Common myeloid progenitor, CD34-positive (primary cell): ENCODE results near the gene RXRB.
"Not testable (repeated sequence)": the region's sequence is repeated elsewhere in the genome, so short reads cannot be mapped to it uniquely, and the experiment has no call there.

Source experiments
- CTCF ChIA-PET: fragments of 350-600 bp; sonication (Branson Sonifier 250); formaldehyde crosslinking; loops from one replicate; lab custom pipeline; 2021; ENCODE audit warnings: antibody characterized with exemption; lab: Charles Lee
- POLR2A ChIA-PET: fragments of 350-600 bp; sonication (Branson Sonifier 250); formaldehyde crosslinking; loops from one replicate; lab custom pipeline; 2021; ENCODE audit warnings: antibody characterized with exemption; lab: Charles Lee
- DNase-seq, 3 donors: peaks; one replicate each; pipeline versions ENCODE4 v3.0.0 to v3.0.0-alpha.2; 2013
- H3K27ac ChIP-seq, 2 experiments: 1 replicate in 1 of 2; 2 replicates in 1 of 2; pipeline ENCODE4 v1.7.0; 2013; ENCODE audit warnings: inconsistent platforms in 2 of 2, low read length in 2 of 2, mild to moderate bottlenecking in 2 of 2, low read depth in 1 of 2, moderate library complexity in 1 of 2; ENCODE audit not compliant: severe bottlenecking in 2 of 2, insufficient read depth in 1 of 2, poor library complexity in 1 of 2
- H3K27me3 ChIP-seq, 5 experiments: replicated peaks in 2 of 5; 1 replicate in 3 of 5; 2 replicates in 2 of 5; pipeline versions ENCODE4 v1.6.1 to v1.7.0; 2013; ENCODE audit warnings: low read length in 4 of 5, mild to moderate bottlenecking in 2 of 5, moderate library complexity in 2 of 5, inconsistent platforms in 1 of 5; ENCODE audit not compliant: insufficient read depth in 5 of 5, control insufficient read depth in 4 of 5
- H3K36me3 ChIP-seq, 4 experiments: 1 replicate in 2 of 4; 2 replicates in 2 of 4; pipeline versions ENCODE4 v1.6.1 to v1.7.0; 2013; ENCODE audit warnings: low read length in 3 of 4, control low read depth in 1 of 4, mild to moderate bottlenecking in 1 of 4; ENCODE audit not compliant: control insufficient read depth in 4 of 4, insufficient read depth in 4 of 4
- H3K4me1 ChIP-seq, 4 experiments: 1 replicate in 3 of 4; 2 replicates in 1 of 4; pipeline versions ENCODE4 v1.6.1 to v1.7.1; 2013; ENCODE audit warnings: low read length in 3 of 4, mild to moderate bottlenecking in 3 of 4, control low read depth in 1 of 4, inconsistent platforms in 1 of 4, moderate library complexity in 1 of 4; ENCODE audit not compliant: control insufficient read depth in 4 of 4, insufficient read depth in 4 of 4; ENCODE audit errors: control extremely low read depth in 1 of 4
- H3K4me3 ChIP-seq, 7 experiments: 1 replicate in 4 of 7; 2 replicates in 3 of 7; pipeline versions ENCODE4 v1.5.1 to v1.7.0; 2013; ENCODE audit warnings: mild to moderate bottlenecking in 7 of 7, low read length in 6 of 7, moderate library complexity in 6 of 7, inconsistent platforms in 2 of 7, low read depth in 2 of 7, control low read depth in 1 of 7; ENCODE audit not compliant: insufficient read depth in 4 of 7, control insufficient read depth in 1 of 7; ENCODE audit errors: extremely low read depth in 1 of 7
- H3K9me3 ChIP-seq, 5 experiments: 1 replicate in 4 of 5; 2 replicates in 1 of 5; pipeline versions ENCODE4 v1.6.1 to v1.7.1; 2013; ENCODE audit warnings: low read length in 4 of 5, mild to moderate bottlenecking in 2 of 5, inconsistent platforms in 1 of 5, low read depth in 1 of 5, moderate library complexity in 1 of 5; ENCODE audit not compliant: control insufficient read depth in 4 of 5, insufficient read depth in 2 of 5; ENCODE audit errors: control extremely low read depth in 1 of 5
- WGBS: methylation state at CpG from one replicate; pipeline ENCODE4 v1.1.5; 2013; ENCODE audit not compliant: insufficient coverage; 5-methylcytosine and 5-hydroxymethylcytosine counted together

The RXRB gene

DNA sequence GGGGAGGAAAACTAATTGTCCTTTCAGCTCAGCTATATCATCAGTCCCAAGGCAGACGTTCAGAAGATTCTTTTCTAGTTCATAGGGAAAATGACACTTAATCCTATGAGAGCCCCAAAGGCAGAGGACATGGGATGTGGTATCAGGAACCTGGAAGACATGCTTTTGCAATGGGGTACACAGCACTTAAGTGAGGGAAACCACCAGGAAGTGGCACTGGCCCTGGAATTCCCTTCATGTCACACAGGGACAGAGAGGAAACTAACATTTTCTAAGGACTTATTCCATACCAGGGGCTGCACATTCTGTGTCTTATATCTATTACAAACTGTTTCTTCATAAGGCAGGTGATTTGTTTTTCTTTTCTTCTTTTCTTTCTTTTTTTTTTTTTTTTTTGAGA is 43.0 kb upstream of the RXRB start:
- POLR2A ChIA-PET, result no interaction called here
- WGBS, result 100% methylated on average over 1 of the region's 1 CpG

DNA sequence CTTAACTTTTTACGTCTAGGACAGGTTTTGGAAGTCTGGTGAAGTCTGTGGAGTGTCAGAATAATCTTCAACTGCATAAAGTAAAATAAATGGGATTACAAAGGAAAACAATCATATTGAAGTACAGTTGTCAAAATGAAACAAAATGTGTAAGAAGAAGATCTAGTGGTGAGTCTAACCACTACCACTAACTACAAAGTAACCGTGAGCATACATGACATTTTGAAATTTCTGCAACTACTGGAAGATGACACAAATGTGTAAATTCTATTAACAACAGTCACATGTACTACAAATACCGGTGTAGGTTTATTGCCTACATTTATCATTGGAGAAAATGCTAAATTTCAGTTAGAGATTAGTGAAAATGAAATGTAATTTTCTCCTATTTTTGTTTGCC is 41.5 kb upstream of the RXRB start:
- ChIA-PET POLR2A (no interaction called here), CTCF (no interaction called here)
- H3K4me1 ChIP-seq, result peaks cover 0 to 1% (median 0%) of the 10 kb centered on the region in 4 experiments
- no peak overlapping the region for H3K4me3 ChIP-seq
- no peaks in the 10 kb centered on the region for H3K9me3 ChIP-seq
- no CpG with 5 or more reads among the region's 3 CpGs for WGBS
- no peak overlapping the region for H3K27ac ChIP-seq
- DNase-seq, result peak in 1 of 3 donors; percentile 36
- no peaks in the 10 kb centered on the region for H3K36me3 ChIP-seq
- peaks cover 0 to 10% (median 0%) of the 10 kb centered on the region in 5 experiments for H3K27me3 ChIP-seq

More for the DNA sequence above, 43.0 kb upstream of the RXRB start:
- H3K27me3 ChIP-seq, result peaks cover 0 to 10% (median 0%) of the 10 kb centered on the region in 5 experiments
- H3K9me3 ChIP-seq, result no peaks in the 10 kb centered on the region
- H3K36me3 ChIP-seq, result no peaks in the 10 kb centered on the region
- no peak overlapping the region for H3K4me3 ChIP-seq
- H3K4me1 ChIP-seq, result peaks cover 3 to 8% (median 6%) of the 10 kb centered on the region in 4 experiments
- no peak overlapping the region for H3K27ac ChIP-seq
- no peak for DNase-seq
- CTCF ChIA-PET, result interaction anchor here (0.9 to 1.4 kb wide), 2 partner anchors 23 to 34 kb away, joined by 3 read pairs; no protein-coding TSS in a partner anchor

DNA sequence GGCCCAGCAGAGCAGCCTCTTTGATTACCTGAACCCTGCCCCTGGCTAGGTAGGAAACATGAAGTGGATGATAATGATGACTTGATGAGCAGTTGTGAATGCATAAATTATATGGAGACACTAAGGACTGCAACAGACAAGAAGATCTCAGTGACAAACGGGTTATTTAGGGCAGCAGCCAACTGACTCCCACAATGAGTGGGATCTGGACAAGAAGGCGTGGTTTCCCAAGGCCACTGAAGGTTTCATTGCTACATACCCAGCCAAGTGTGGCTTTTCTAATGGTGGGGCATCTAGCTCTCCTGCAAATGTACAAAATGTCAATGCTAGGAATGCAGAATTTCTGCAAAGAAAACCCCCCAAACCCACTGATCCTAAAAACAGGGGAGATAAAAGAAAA is 37.3 kb upstream of the RXRB start:
- Histone ChIP-seq H3K27ac (no peak overlapping the region), H3K27me3 (peaks cover 0 to 7% (median 0%) of the 10 kb centered on the region in 5 experiments), H3K9me3 (no peaks in the 10 kb centered on the region), H3K36me3 (no peaks in the 10 kb centered on the region), H3K4me1 (peaks cover 0 to 1% (median 0%) of the 10 kb centered on the region in 4 experiments), H3K4me3 (no peak overlapping the region)
- POLR2A ChIA-PET, result no interaction called here
- DNase-seq, result no peak
- CTCF ChIA-PET, result interaction anchor here (1.1 to 3.0 kb wide), 5 partner anchors 9 to 119 kb away, joined by 3 to 15 read pairs (median 5); no protein-coding TSS in a partner anchor
- WGBS, result 88% methylated on average over 1 of the region's 2 CpGs

DNA sequence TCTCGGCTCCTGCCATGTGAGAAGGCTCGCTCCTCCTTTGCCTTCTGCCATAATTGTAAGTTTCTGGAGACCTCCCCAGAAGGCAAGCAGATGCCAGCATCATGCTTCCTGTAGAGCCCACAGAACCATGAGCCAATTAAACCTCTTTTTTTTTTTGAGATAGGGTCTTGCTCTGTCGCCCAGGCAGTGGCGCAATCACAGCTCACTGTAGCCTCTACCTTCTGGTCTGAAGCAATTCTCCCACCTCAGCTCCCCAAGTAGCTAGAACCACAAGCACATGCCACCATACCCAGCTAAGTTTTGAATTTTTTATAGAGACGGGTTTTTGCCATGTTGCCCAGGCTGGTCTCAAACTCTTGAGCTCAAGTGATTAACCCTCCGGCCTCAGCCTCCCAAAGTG is 36.4 kb upstream of the RXRB start:
- WGBS, result 98% methylated on average over 5 of the region's 6 CpGs
- Histone ChIP-seq H3K36me3 (no peaks in the 10 kb centered on the region), H3K4me1 (peaks cover 0 to 1% (median 0%) of the 10 kb centered on the region in 4 experiments), H3K27me3 (peaks cover 0 to 7% (median 0%) of the 10 kb centered on the region in 5 experiments), H3K4me3 (no peak overlapping the region), H3K27ac (no peak overlapping the region), H3K9me3 (no peaks in the 10 kb centered on the region)
- POLR2A ChIA-PET, result no interaction called here
- no peak for DNase-seq
- CTCF ChIA-PET, result interaction anchor here (1.1 to 2.6 kb wide), 4 partner anchors 11 to 75 kb away, joined by 3 to 8 read pairs (median 4); partner anchors contain the start of gene RING1

DNA sequence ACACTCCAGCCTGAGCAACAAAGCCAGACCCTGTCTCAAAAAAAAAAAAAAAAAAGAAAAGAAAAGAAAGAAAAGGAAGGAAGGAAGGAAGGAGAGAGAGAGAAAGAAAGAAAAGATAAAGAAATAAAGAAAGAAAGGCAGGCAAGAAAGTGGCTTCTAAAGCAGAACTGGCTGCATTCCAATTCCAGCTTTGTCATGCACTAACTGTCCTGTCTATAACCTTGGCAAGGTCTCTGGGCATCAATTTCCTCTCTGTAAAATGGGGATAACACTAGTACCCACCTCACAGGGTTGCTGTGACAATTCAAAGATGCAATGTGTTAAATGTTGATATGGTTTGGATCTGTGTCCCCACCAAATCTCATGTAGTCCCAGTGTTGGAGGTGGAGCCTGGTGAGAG is 35.9 kb upstream of the RXRB start:
- Histone ChIP-seq H3K4me3 (no peak overlapping the region), H3K4me1 (no peaks in the 10 kb centered on the region), H3K27me3 (peaks cover 0 to 7% (median 0%) of the 10 kb centered on the region in 5 experiments), H3K36me3 (no peaks in the 10 kb centered on the region), H3K27ac (no peak overlapping the region), H3K9me3 (no peaks in the 10 kb centered on the region)
- POLR2A ChIA-PET, result no interaction called here
- no peak for DNase-seq
- CTCF ChIA-PET, result interaction anchor here (1.0 to 2.1 kb wide), 4 partner anchors 12 to 38 kb away, joined by 3 to 10 read pairs (median 4); partner anchors contain the start of gene RING1

DNA sequence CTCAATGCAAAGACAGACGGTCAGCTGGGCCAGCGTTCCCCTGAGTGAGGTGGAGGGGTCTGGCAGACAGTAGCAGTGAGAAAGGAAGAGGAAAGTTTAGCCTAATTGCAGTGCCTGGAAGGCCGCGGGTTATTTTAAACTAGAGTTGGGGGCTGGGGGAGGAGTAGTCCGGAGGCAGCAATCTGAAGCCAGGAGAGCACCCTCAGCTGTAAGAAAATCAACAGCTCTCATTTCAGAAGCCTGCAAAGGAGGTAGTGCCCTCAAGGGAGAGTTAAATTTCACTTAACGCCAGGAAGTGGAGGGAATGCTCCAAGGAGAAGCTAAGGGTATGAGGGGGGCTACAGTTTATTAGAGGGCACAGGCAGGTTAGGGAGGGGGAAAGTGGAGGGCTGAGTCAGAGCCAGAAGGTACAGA is 34.8 kb upstream of the RXRB start:
- Histone ChIP-seq H3K4me1 (no peaks in the 10 kb centered on the region), H3K36me3 (no peaks in the 10 kb centered on the region), H3K27me3 (peaks cover 0 to 7% (median 0%) of the 10 kb centered on the region in 5 experiments), H3K4me3 (no peak overlapping the region), H3K9me3 (no peaks in the 10 kb centered on the region), H3K27ac (no peak overlapping the region)
- POLR2A ChIA-PET, result no interaction called here
- no peak for DNase-seq
- CTCF ChIA-PET, result interaction anchor here (0.6 to 2.1 kb wide), 5 partner anchors 10 to 44 kb away, joined by 3 to 10 read pairs (median 4); partner anchors contain the start of gene RING1
- 81% methylated on average over 2 of the region's 6 CpGs for WGBS

DNA sequence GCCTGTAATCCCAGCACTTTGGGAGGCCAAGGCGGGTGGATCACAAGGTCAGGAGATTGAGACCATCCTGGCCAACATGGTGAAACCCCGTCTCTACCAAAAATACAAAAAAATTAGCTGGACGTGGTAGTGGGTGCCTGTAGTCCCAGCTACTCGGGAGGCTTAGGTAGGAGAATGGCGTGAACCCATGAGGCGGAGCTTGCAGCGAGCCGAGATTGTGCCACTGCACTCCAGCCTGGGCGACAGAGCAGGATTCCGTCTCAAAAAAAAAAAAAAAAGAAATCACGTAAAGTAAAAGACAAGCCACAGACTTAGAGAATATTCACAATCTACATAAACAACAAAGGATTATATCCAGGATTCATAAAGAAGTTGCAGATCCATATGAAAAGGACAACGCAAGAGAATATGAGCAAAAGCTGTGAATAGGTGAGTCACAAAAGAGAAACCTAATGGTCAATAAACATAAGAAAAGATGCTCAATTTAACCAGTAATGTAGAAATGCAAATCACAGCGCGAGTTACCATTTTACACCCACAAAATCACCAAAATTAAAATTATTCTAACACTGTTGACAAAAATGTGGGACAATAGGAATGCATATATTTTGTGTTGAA is 26.1 kb upstream of the RXRB start:
- WGBS, result 54% methylated on average over 6 of the region's 14 CpGs
- POLR2A ChIA-PET, H3K4me1 ChIP-seq, H3K27ac ChIP-seq, H3K36me3 ChIP-seq, CTCF ChIA-PET, H3K9me3 ChIP-seq, H3K4me3 ChIP-seq, DNase-seq: not testable (repeated sequence)
- H3K27me3 ChIP-seq, result peaks cover 0 to 11% (median 5%) of the 10 kb centered on the region in 5 experiments
